IMR-90 (cell line): ENCODE data around the gene ELP2. TPM values are rescaled to one million over a fixed set of nuclear protein-coding genes. Genes with fewer than 3 reads are reported as not detected.

ENCODE experiments used
- ATAC-seq: fragments of 200-7000 bp; cut with Tn5 transposase; 2 replicates; pipeline ENCODE4 v1.9.1; 2020; ENCODE audit warnings: low read depth, mild to moderate bottlenecking, moderate library complexity
- BruUV-seq: library from RNA; stranded (reverse); fragments of 400-500 nt; replicated peaks from 2 replicates; lab custom pipeline; 2021; lab: Mats Ljungman, UMichigan
- CTCF ChIA-PET: fragments of 300-600 bp; formaldehyde crosslinking; extraction: SDS; loops from one replicate; lab custom pipeline; 2021; ENCODE audit warnings: antibody characterized with exemption; lab: Yijun Ruan, JAX
- POLR2A ChIA-PET: fragments of 300-600 bp; sonication (Branson Sonifier 250); formaldehyde crosslinking; loops from one replicate; lab custom pipeline; 2022; ENCODE audit warnings: antibody characterized with exemption; ENCODE audit not compliant: unreplicated experiment; lab: Charles Lee
- DNase-seq: peaks from one replicate; pipeline ENCODE4 v3.0.0; 2013
- H2AFZ ChIP-seq: replicated peaks from 2 replicates; pipeline ENCODE3; 2013; ENCODE audit warnings: low read length, mild to moderate bottlenecking; ENCODE audit not compliant: poor library complexity
- H2AK5ac ChIP-seq: 2 replicates; pipeline ENCODE4 v1.6.1; 2013; ENCODE audit warnings: low read depth, low read length, inconsistent platforms
- H2AK9ac ChIP-seq: replicated peaks from 2 replicates; pipeline ENCODE3; 2013; ENCODE audit warnings: mild to moderate bottlenecking, low read depth, low read length, moderate library complexity; ENCODE audit not compliant: poor library complexity
- H2BK120ac ChIP-seq: 2 replicates; pipeline ENCODE4 v1.6.1; 2013; ENCODE audit warnings: low read depth, low read length, inconsistent platforms
- H2BK15ac ChIP-seq: 3 replicates; pipeline ENCODE4 v1.6.1; 2013; ENCODE audit warnings: low read depth, low read length, inconsistent platforms
- H2BK20ac ChIP-seq: 2 replicates; pipeline ENCODE4 v1.6.1; 2013; ENCODE audit warnings: low read depth, mild to moderate bottlenecking, inconsistent platforms, low read length, moderate library complexity
- H2BK5ac ChIP-seq: 2 replicates; pipeline ENCODE4 v1.6.1; 2013; ENCODE audit warnings: mild to moderate bottlenecking, low read depth, low read length, inconsistent platforms; ENCODE audit not compliant: poor library complexity, severe bottlenecking
- H3K14ac ChIP-seq: replicated peaks from 2 replicates; pipeline ENCODE4 v1.6.1; 2013; ENCODE audit warnings: low read depth, low read length, inconsistent platforms
- H3K18ac ChIP-seq: 2 replicates; pipeline ENCODE4 v1.6.1; 2013; ENCODE audit warnings: low read depth, low read length, control low read depth
- H3K23ac ChIP-seq: 2 replicates; pipeline ENCODE4 v1.6.1; 2013; ENCODE audit warnings: low read depth, low read length, inconsistent platforms
- H3K27ac ChIP-seq: 2 replicates; pipeline ENCODE4 v1.5.1; 2013; ENCODE audit warnings: mild to moderate bottlenecking, control low read depth, low read length; ENCODE audit not compliant: insufficient read depth
- H3K27me3 ChIP-seq: 2 replicates; pipeline ENCODE4 v1.6.1; 2013; ENCODE audit warnings: low read length; ENCODE audit not compliant: control insufficient read depth, insufficient read depth
- H3K36me3 ChIP-seq: 2 replicates; pipeline ENCODE4 v1.6.1; 2013; ENCODE audit warnings: low read length, mixed read lengths; ENCODE audit not compliant: control insufficient read depth, insufficient read depth
- H3K4ac ChIP-seq: 2 replicates; pipeline ENCODE4 v1.6.1; 2013; ENCODE audit warnings: low read depth, low read length, inconsistent platforms
- H3K4me1 ChIP-seq: 2 replicates; pipeline ENCODE4 v1.6.1; 2013; ENCODE audit warnings: low read length, mixed read lengths; ENCODE audit not compliant: control insufficient read depth, insufficient read depth
- H3K4me2 ChIP-seq: 2 replicates; pipeline ENCODE4 v1.6.1; 2013; ENCODE audit warnings: low read depth, mild to moderate bottlenecking, control low read depth, low read length, moderate library complexity
- H3K4me3 ChIP-seq: 2 replicates; pipeline ENCODE4 v1.5.1; 2013; ENCODE audit warnings: low read depth, mild to moderate bottlenecking, control low read depth, low read length, moderate library complexity; ENCODE audit not compliant: insufficient read depth
- H3K56ac ChIP-seq: 2 replicates; pipeline ENCODE4 v1.6.1; 2013; ENCODE audit warnings: low read length, inconsistent platforms; ENCODE audit not compliant: insufficient read depth; ENCODE audit errors: extremely low read depth
- H3K79me1 ChIP-seq, 2 experiments: 2 replicates each; pipeline ENCODE4 v1.6.1; 2013; ENCODE audit warnings: low read length in 2 of 2, inconsistent platforms in 1 of 2, low read depth in 1 of 2
- H3K9ac ChIP-seq: 2 replicates; pipeline ENCODE4 v1.6.1; 2013; ENCODE audit warnings: low read depth, low read length, control low read depth
- H3K9me1 ChIP-seq: 2 replicates; pipeline ENCODE4 v1.6.1; 2013; ENCODE audit warnings: low read length, inconsistent platforms; ENCODE audit not compliant: insufficient read depth
- H3K9me3 ChIP-seq: 2 replicates; pipeline ENCODE4 v1.6.1; 2013; ENCODE audit warnings: low read length; ENCODE audit not compliant: control insufficient read depth, insufficient read depth
- H4K20me1 ChIP-seq: 2 replicates; pipeline ENCODE4 v1.6.1; 2013; ENCODE audit warnings: low read length, inconsistent platforms; ENCODE audit not compliant: insufficient read depth
- H4K5ac ChIP-seq: 2 replicates; pipeline ENCODE4 v1.6.1; 2013; ENCODE audit warnings: mild to moderate bottlenecking, low read depth, low read length, control low read depth
- H4K8ac ChIP-seq, 2 experiments: 2 replicates each; pipeline ENCODE4 v1.6.1; 2013; ENCODE audit warnings: low read depth in 2 of 2, low read length in 2 of 2, control low read depth in 1 of 2, inconsistent platforms in 1 of 2
- H4K91ac ChIP-seq: 2 replicates; pipeline ENCODE4 v1.6.1; 2013; ENCODE audit warnings: low read depth, low read length, inconsistent platforms; ENCODE audit not compliant: insufficient read depth
- BHLHE40 ChIP-seq: fragments of 150-350 bp; IDR thresholded peaks from 2 replicates; pipeline ENCODE4 v1.6.1; 2016; ENCODE audit warnings: mild to moderate bottlenecking, low read depth, low read length
- CEBPB ChIP-seq: IDR thresholded peaks from 2 replicates; pipeline ENCODE4 v1.6.1; 2012; ENCODE audit warnings: low read depth, low read length, improper control_type of control experiment
- CHD1 ChIP-seq: IDR thresholded peaks from 2 replicates; pipeline ENCODE4 v1.6.1; 2012; ENCODE audit warnings: low read depth, low read length, improper control_type of control experiment
- FOS ChIP-seq: fragments of 150-350 bp; IDR thresholded peaks from 2 replicates; pipeline ENCODE4 v1.6.1; 2016; ENCODE audit warnings: low read depth, low read length
- MAFK ChIP-seq: IDR thresholded peaks from 2 replicates; pipeline ENCODE4 v1.6.1; 2012; ENCODE audit warnings: low read depth, low read length, improper control_type of control experiment
- MAZ ChIP-seq: IDR thresholded peaks from 2 replicates; pipeline ENCODE4 v1.6.1; 2012; ENCODE audit warnings: low read depth, mild to moderate bottlenecking, low read length, improper control_type of control experiment, moderate library complexity, borderline replicate concordance
- MXI1 ChIP-seq: IDR thresholded peaks from 2 replicates; pipeline ENCODE4 v1.6.1; 2012; ENCODE audit warnings: low read depth, mild to moderate bottlenecking, low read length, moderate library complexity, borderline replicate concordance
- NFE2L2 ChIP-seq: fragments of 150-350 bp; IDR thresholded peaks from 2 replicates; pipeline ENCODE4 v1.6.1; 2016; ENCODE audit warnings: low read depth, mild to moderate bottlenecking, low read length
- POLR2A ChIP-seq: IDR thresholded peaks from 2 replicates; pipeline ENCODE4 v1.6.1; 2012; ENCODE audit warnings: mild to moderate bottlenecking, low read depth, low read length
- RAD21 ChIP-seq: IDR thresholded peaks from 2 replicates; pipeline ENCODE4 v1.6.1; 2012; ENCODE audit warnings: low read length, improper control_type of control experiment
- RCOR1 ChIP-seq: IDR thresholded peaks from 2 replicates; pipeline ENCODE4 v1.6.1; 2012; ENCODE audit warnings: mild to moderate bottlenecking, low read length, improper control_type of control experiment; ENCODE audit not compliant: insufficient replicate concordance
- RFX5 ChIP-seq: IDR thresholded peaks from 2 replicates; pipeline ENCODE4 v1.8.0; 2012; ENCODE audit warnings: low read depth, mild to moderate bottlenecking, low read length, moderate library complexity
- SMC3 ChIP-seq: fragments of 150-350 bp; IDR thresholded peaks from 2 replicates; pipeline ENCODE4 v1.6.1; 2016; ENCODE audit warnings: low read depth, mild to moderate bottlenecking, antibody characterized with exemption, low read length, moderate library complexity
- WGBS, 2 experiments: methylation state at CpG; one replicate each; pipeline versions ENCODE4 v1.1.5 to v1.1.7; 2013; ENCODE audit warnings: missing lambda C conversion rate in 2 of 2; ENCODE audit not compliant: insufficient read length in 1 of 2; ENCODE audit errors: extremely low coverage in 2 of 2; 5-methylcytosine and 5-hydroxymethylcytosine counted together
- dilution Hi-C: fragments of 300-500 bp; cut with HindIII; formaldehyde crosslinking; loops from one replicate; pipeline ENCODE4 v1.14.3; 2018; ENCODE audit warnings: low sequenced_read_pairs; ENCODE audit not compliant: unreplicated experiment
- in situ Hi-C: fragments of 300-500 bp; cut with MboI; formaldehyde crosslinking; loops from 3 replicates; pipeline ENCODE4 v1.14.3; 2019; ENCODE audit warnings: low sequenced_read_pairs, inconsistent platforms, mixed read lengths
- intact Hi-C: fragments of 100-400 bp; cut with micrococcal nuclease; formaldehyde crosslinking; loops from 2 replicates; pipeline ENCODE4 v1.10.0; 2022
- polyA plus RNA-seq, 3 experiments: library from polyadenylated mRNA; depleted of rRNA; stranded (reverse); fragments of >200 nt; gene quantifications; 2 replicates each; pipeline ENCODE4 v1.2.3, GENCODE V29; 2012; ENCODE audit warnings: low replicate concordance in 1 of 3
- total RNA-seq: library from RNA; depleted of rRNA; stranded (reverse); fragments of >200 nt; gene quantifications from 2 replicates; pipeline ENCODE4 v1.2.3, GENCODE V29; 2012
- TF ChIP-seq, protein P1 (sequence below): fragments of 150-350 bp; IDR thresholded peaks from 2 replicates; pipeline ENCODE4 v1.6.1; 2017; ENCODE audit warnings: mild to moderate bottlenecking, antibody characterized with exemption, low read length, low read depth
- TF ChIP-seq, protein P2 (sequence below): fragments of 150-350 bp; IDR thresholded peaks from 2 replicates; pipeline ENCODE4 v1.6.1; 2016; ENCODE audit warnings: low read depth, mild to moderate bottlenecking, low read length, moderate library complexity, borderline replicate concordance
- TF ChIP-seq, protein P3 (sequence below): conservative IDR thresholded peaks from 2 replicates; pipeline ENCODE4 v1.5.1; 2012; ENCODE audit warnings: mild to moderate bottlenecking, low read depth, low read length, improper control_type of control experiment

Gene ELP2
- total and polyA plus RNA-seq, 2 of the 4 experiments (the other 2 are of a cell fraction): 48.1 to 161 TPM

DNA sequence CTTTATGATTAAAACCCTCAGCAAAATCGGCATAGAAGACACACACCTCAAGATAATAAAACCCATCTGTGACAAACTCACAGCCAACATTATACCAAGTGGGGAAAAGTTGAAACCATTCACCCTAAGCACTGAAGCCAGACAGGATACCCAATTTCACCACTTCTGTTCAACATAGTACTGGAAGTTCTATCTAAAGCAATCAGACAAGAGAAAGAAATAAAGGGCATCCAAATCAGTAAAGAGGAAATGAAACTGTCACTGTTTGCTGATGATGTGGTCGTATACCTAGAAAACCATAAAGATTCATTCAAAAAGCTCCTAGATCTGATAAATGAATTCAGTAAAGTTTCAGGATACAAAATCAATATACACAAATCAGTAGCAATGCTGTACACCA is 46.0 kb upstream of the ELP2 start:
- intact Hi-C loops (no loop called here), dilution Hi-C loops (no loop called here), in situ Hi-C loops (no loop called here)
- no TSS peak for BruUV-seq
- POLR2A ChIA-PET: no interaction called here
- DNase-seq (no peak), ATAC-seq (no peak)
- Histone ChIP-seq H3K9me3 (peaks cover 7% of the 10 kb centered on the region), H4K8ac (no peak overlapping the region), H3K4ac (no peak overlapping the region), H2BK20ac (no peak overlapping the region), H2AFZ (no peak overlapping the region), H2AK9ac (no peak overlapping the region), H3K4me1 (no peaks in the 10 kb centered on the region), H3K4me2 (no peak overlapping the region), H4K91ac (no peak overlapping the region), H3K14ac (no peak overlapping the region), H2BK5ac (no peak overlapping the region), H2AK5ac (no peak overlapping the region), H3K4me3 (no peak overlapping the region), H3K27me3 (no peaks in the 10 kb centered on the region), H4K5ac (no peak overlapping the region), H3K9me1 (no peaks in the 10 kb centered on the region), H3K79me1 (no peaks in the 10 kb centered on the region), H3K56ac (no peak overlapping the region), H3K18ac (no peak overlapping the region), H2BK120ac (no peak overlapping the region), H3K9ac (no peak overlapping the region), H3K27ac (no peak overlapping the region), H2BK15ac (no peak overlapping the region), H3K36me3 (no peaks in the 10 kb centered on the region), H3K23ac (no peak overlapping the region), H4K20me1 (no peaks in the 10 kb centered on the region)
- TF ChIP-seq BHLHE40 (no peak), MXI1 (no peak), MAFK (no peak), RAD21 (no peak), RCOR1 (no peak), POLR2A (no peak), CEBPB (no peak), CHD1 (no peak), FOS (no peak), NFE2L2 (no peak), MAZ (no peak), RFX5 (no peak), SMC3 (no peak)
- TF ChIP-seq, protein P1, sequence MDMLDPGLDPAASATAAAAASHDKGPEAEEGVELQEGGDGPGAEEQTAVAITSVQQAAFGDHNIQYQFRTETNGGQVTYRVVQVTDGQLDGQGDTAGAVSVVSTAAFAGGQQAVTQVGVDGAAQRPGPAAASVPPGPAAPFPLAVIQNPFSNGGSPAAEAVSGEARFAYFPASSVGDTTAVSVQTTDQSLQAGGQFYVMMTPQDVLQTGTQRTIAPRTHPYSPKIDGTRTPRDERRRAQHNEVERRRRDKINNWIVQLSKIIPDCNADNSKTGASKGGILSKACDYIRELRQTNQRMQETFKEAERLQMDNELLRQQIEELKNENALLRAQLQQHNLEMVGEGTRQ: no peak
- TF ChIP-seq, protein P2, sequence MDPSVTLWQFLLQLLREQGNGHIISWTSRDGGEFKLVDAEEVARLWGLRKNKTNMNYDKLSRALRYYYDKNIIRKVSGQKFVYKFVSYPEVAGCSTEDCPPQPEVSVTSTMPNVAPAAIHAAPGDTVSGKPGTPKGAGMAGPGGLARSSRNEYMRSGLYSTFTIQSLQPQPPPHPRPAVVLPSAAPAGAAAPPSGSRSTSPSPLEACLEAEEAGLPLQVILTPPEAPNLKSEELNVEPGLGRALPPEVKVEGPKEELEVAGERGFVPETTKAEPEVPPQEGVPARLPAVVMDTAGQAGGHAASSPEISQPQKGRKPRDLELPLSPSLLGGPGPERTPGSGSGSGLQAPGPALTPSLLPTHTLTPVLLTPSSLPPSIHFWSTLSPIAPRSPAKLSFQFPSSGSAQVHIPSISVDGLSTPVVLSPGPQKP: no peak
- TF ChIP-seq, protein P3, sequence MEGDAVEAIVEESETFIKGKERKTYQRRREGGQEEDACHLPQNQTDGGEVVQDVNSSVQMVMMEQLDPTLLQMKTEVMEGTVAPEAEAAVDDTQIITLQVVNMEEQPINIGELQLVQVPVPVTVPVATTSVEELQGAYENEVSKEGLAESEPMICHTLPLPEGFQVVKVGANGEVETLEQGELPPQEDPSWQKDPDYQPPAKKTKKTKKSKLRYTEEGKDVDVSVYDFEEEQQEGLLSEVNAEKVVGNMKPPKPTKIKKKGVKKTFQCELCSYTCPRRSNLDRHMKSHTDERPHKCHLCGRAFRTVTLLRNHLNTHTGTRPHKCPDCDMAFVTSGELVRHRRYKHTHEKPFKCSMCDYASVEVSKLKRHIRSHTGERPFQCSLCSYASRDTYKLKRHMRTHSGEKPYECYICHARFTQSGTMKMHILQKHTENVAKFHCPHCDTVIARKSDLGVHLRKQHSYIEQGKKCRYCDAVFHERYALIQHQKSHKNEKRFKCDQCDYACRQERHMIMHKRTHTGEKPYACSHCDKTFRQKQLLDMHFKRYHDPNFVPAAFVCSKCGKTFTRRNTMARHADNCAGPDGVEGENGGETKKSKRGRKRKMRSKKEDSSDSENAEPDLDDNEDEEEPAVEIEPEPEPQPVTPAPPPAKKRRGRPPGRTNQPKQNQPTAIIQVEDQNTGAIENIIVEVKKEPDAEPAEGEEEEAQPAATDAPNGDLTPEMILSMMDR: no peak
- WGBS, 2 experiments: no CpG with 5 or more reads among the region's 2 CpGs
- CTCF ChIA-PET: no interaction called here
